22Rv1 (cell line): Measurements from ENCODE around the gene MBOAT2.

Source experiments
- ZFX ChIP-seq: fragments of 450-650 bp; IDR thresholded peaks from 2 replicates; pipeline ENCODE4 v1.6.1; 2017; ENCODE audit warnings: antibody characterized with exemption, borderline replicate concordance
- TF ChIP-seq, protein P1 (sequence below): fragments of 450-650 bp; IDR thresholded peaks from 2 replicates; pipeline ENCODE4 v1.5.1; 2017; ENCODE audit warnings: mild to moderate bottlenecking

DNA sequence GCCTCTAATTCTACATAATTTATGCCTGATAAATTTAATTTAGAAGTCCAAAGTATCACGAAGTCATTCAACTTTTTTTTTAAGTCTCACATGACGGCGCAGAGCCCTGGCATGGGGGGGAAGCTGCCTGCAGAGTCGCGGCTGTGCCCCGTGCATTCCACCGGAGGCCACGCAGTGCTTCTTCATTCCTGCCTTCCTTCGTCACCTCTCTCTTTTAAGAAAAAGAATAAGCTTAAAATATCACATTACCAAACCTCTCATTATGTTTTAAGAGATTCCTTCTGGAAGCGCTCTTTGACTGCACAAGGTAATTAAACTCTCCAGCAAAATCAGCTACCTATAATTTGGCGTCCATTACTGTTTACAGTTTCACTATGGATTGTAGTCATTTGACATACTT, 145.8 kb downstream of the MBOAT2 start:
- TF ChIP-seq, protein P1, sequence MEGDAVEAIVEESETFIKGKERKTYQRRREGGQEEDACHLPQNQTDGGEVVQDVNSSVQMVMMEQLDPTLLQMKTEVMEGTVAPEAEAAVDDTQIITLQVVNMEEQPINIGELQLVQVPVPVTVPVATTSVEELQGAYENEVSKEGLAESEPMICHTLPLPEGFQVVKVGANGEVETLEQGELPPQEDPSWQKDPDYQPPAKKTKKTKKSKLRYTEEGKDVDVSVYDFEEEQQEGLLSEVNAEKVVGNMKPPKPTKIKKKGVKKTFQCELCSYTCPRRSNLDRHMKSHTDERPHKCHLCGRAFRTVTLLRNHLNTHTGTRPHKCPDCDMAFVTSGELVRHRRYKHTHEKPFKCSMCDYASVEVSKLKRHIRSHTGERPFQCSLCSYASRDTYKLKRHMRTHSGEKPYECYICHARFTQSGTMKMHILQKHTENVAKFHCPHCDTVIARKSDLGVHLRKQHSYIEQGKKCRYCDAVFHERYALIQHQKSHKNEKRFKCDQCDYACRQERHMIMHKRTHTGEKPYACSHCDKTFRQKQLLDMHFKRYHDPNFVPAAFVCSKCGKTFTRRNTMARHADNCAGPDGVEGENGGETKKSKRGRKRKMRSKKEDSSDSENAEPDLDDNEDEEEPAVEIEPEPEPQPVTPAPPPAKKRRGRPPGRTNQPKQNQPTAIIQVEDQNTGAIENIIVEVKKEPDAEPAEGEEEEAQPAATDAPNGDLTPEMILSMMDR: no peak
- no peak for TF ChIP-seq ZFX
